ENCODE results near the gene GPC6.

The GPC6 gene

DNA sequence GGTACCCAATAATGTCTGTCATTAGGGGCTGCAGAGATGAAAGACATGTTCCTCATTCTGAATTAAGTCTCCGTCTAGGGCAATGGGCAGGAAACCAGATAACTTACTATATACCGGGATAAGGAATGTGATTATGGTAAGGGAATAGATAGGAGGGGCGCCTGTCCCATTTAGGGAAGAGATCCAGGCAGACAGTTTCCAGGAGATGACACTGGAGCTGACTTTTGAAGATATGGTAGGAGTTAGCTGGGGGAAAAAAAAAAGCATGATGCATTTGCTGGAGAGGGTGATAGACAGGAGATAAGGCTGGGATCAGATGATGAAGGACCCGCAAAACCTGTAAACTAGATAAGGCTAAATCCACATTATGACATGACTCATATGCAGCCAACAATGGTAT lies 912.2 kb downstream of the GPC6 start:
- POLR2A ChIA-PET: no interaction called here
- CTCF ChIA-PET: no interaction called here
- no peak for DNase-seq (ENCODE audit: extremely low spot score)
- TF ChIP-seq FOXA1 (IDR thresholded peaks at IDR 0.05): no peak
- TF ChIP-seq ARNT (IDR thresholded peaks at IDR 0.05): no peak

DNA sequence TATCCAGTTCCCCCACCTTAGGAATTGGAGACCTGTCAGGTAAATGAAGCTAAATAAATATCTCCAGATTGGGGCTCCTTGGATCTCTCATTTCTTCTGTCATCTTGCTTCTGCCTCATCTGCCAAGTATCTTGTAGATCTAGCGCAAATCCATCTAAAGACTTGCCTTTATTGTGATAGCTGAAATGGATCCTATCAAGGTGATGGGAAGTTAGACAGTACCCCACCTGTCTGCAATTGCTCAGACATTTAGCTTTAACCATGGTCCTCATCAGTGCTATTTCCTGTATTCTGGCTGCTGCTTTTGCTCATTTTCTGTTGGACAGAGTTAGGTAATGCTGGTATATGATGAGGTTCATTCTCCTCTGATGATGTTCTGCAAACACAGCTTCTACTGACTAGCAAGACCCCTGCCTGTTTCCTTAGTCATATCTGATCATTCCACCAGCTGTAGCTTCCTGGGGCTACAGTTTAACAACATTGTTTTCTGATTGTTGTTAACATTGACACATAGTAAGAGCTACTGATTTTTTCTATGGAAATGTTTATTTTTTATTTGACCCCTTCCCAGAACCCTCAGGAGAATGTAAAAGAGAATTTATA lies 912.9 kb downstream of the GPC6 start:
- POLR2A ChIA-PET: no interaction called here
- CTCF ChIA-PET: interaction anchor here (0.6 to 0.7 kb wide), 3 partner anchors 14 to 858 kb away, joined by 3 to 5 read pairs (median 3); no protein-coding TSS in a partner anchor
- no peak for DNase-seq (ENCODE audit: extremely low spot score)
- no peak for TF ChIP-seq CTBP1 (IDR thresholded peaks at IDR 0.05; ENCODE audit: borderline replicate concordance)
- no peak for TF ChIP-seq FOXA1 (IDR thresholded peaks at IDR 0.05)
- TF ChIP-seq ELF4 (IDR thresholded peaks at IDR 0.05): no peak
- no peak for TF ChIP-seq SP1 (IDR thresholded peaks at IDR 0.05)
- TF ChIP-seq FOXK2 (IDR thresholded peaks at IDR 0.05): no peak
- no peak for TF ChIP-seq FOXM1 (IDR thresholded peaks at IDR 0.05; ENCODE audit: borderline replicate concordance)
- no peak for TF ChIP-seq LEF1 (IDR thresholded peaks at IDR 0.05; ENCODE audit: borderline replicate concordance)
- TF ChIP-seq, protein P1, sequence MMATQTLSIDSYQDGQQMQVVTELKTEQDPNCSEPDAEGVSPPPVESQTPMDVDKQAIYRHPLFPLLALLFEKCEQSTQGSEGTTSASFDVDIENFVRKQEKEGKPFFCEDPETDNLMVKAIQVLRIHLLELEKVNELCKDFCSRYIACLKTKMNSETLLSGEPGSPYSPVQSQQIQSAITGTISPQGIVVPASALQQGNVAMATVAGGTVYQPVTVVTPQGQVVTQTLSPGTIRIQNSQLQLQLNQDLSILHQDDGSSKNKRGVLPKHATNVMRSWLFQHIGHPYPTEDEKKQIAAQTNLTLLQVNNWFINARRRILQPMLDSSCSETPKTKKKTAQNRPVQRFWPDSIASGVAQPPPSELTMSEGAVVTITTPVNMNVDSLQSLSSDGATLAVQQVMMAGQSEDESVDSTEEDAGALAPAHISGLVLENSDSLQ (IDR thresholded peaks at IDR 0.05): no peak
- no peak for TF ChIP-seq NFRKB (IDR thresholded peaks at IDR 0.05)
- TF ChIP-seq BHLHE40 (IDR thresholded peaks at IDR 0.05; ENCODE audit: borderline replicate concordance): no peak
- TF ChIP-seq TARDBP (IDR thresholded peaks at IDR 0.05): no peak
- TF ChIP-seq ARNT (IDR thresholded peaks at IDR 0.05): no peak
- TF ChIP-seq SUZ12 (IDR thresholded peaks at IDR 0.05): no peak
- TF ChIP-seq HDGF (IDR thresholded peaks at IDR 0.05; ENCODE audit: borderline replicate concordance): no peak
- TF ChIP-seq L3MBTL2 (conservative IDR thresholded peaks at IDR 0.05): no peak
- TF ChIP-seq ZNF384 (IDR thresholded peaks at IDR 0.05): no peak

DNA sequence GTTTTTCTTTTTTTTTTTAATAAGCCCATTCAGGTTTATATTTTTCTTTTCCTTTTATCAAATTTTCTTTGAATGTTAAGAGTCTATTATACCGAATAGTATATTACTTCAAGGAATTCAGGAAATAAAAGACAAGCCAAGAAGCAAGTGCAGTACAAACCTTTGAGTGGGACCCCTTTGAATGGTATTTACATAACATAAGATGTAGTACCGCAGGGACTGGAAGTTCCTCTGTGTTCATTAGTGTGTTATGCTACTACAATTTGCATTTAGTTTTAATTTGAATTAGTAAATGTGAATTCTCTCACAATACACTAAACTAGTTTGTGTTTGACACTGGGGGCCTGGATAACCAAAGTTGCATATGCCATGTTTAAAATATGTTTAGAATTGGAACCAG lies 913.4 kb downstream of the GPC6 start:
- CTCF ChIA-PET: interaction anchor here (0.6 to 0.7 kb wide), 3 partner anchors 14 to 859 kb away, joined by 3 to 5 read pairs (median 3); no protein-coding TSS in a partner anchor
- POLR2A ChIA-PET: no interaction called here
- no peak for TF ChIP-seq FOXA1 (IDR thresholded peaks at IDR 0.05)
- no peak for TF ChIP-seq ARNT (IDR thresholded peaks at IDR 0.05)
- TF ChIP-seq FOXM1 (IDR thresholded peaks at IDR 0.05; ENCODE audit: borderline replicate concordance): no peak
- TF ChIP-seq, protein P1 (IDR thresholded peaks at IDR 0.05): no peak
- no peak for DNase-seq (ENCODE audit: extremely low spot score)

DNA sequence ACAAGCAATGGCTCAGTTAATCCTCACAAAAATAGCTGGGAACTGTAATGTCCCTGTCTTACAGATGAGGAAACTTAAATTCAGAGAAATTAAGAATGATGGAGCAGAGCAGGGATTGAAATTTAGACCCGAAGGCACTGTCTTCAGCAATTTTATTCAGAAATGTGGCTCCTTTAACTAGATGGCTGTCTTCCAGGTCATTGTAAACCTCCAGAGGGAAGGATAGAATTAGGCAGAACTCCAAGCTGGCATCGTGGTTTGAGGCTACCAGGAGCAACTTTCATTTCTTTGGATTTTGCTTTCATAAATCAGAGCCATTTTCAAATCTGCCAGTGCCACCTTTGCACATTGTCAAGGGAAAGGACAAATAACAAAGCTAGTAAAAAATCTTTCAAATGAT lies 913.9 kb downstream of the GPC6 start:
- TF ChIP-seq NFRKB (IDR thresholded peaks at IDR 0.05) (no peak), LEF1 (IDR thresholded peaks at IDR 0.05; ENCODE audit: borderline replicate concordance) (no peak), HDGF (IDR thresholded peaks at IDR 0.05; ENCODE audit: borderline replicate concordance) (no peak), L3MBTL2 (conservative IDR thresholded peaks at IDR 0.05) (no peak), SP1 (IDR thresholded peaks at IDR 0.05) (no peak), CTBP1 (IDR thresholded peaks at IDR 0.05; ENCODE audit: borderline replicate concordance) (no peak), FOXK2 (IDR thresholded peaks at IDR 0.05) (no peak), ARNT (IDR thresholded peaks at IDR 0.05) (no peak), BHLHE40 (IDR thresholded peaks at IDR 0.05; ENCODE audit: borderline replicate concordance) (no peak), FOXA1 (IDR thresholded peaks at IDR 0.05) (no peak)
- TF ChIP-seq, protein P1 (IDR thresholded peaks at IDR 0.05): no peak
- no peak for DNase-seq (ENCODE audit: extremely low spot score)
- ChIA-PET CTCF (no interaction called here), POLR2A (no interaction called here)

DNA sequence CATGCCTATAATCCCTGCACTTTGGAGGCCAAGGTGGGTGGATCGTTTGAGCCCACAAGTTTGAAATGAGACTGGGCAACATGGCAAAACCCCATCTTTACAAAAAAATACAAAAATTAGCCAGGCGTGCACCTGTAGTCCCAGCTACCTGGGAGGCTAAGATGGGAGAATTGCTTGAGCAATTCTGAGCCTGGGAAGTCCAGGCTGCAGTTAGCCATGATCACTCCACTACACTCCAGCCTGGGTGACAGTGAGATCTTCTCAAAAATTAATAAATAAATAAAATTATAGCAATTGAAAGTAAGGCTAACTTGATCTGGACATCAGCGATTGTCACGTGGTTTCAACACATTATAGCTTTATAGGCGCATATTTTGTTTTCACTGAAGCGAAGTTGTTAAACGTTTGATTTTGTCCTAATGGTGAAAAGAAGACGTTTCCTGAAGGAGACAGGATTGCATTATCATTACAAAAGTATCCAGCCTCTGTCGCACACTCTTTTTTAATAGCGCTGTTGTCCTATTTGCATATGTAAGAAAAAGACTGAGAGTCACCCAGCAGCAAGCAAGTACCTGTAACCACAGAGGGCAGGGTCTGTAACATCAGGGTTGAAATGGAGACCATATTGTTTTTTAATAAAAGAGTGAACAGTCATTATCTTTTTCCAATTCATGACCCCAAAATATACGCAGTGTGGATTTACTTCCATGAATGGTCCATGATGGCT lies 917.2 kb downstream of the GPC6 start:
- ChIA-PET POLR2A (no interaction called here), CTCF (no interaction called here)
- no peak for TF ChIP-seq CTBP1 (IDR thresholded peaks at IDR 0.05; ENCODE audit: borderline replicate concordance)
- TF ChIP-seq FOXK2 (IDR thresholded peaks at IDR 0.05): no peak
- no peak for TF ChIP-seq FOXA1 (IDR thresholded peaks at IDR 0.05)
- TF ChIP-seq, protein P1 (IDR thresholded peaks at IDR 0.05): no peak
- TF ChIP-seq BHLHE40 (IDR thresholded peaks at IDR 0.05; ENCODE audit: borderline replicate concordance): no peak
- TF ChIP-seq NFRKB (IDR thresholded peaks at IDR 0.05): no peak
- no peak for DNase-seq (ENCODE audit: extremely low spot score)

DNA sequence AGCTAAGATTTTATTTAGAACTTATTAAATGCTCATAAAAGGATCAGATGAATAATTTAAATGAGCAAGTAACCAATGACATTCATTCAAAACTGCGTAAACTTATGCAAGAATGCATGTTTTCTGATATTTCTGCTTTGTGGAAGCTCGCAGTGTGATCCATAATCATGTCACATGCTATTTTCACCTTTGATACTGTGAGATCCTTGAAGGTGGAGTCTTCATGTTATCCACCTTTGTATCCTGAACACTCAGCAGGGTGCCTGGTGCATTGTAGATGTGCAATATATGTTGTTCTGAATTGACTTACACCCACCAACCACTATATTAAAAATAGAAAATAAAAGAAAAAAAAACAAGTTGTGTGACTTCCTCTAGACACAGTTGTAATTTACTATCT lies 919.4 kb downstream of the GPC6 start:
- no peak for DNase-seq (ENCODE audit: extremely low spot score)
- ChIA-PET CTCF (interaction anchor here (0.6 kb wide), 1 partner anchor 225 kb away, joined by 4 read pairs; no protein-coding TSS in a partner anchor), POLR2A (no interaction called here)
- TF ChIP-seq, protein P1 (IDR thresholded peaks at IDR 0.05): no peak
- TF ChIP-seq BHLHE40 (IDR thresholded peaks at IDR 0.05; ENCODE audit: borderline replicate concordance) (no peak), FOXK2 (IDR thresholded peaks at IDR 0.05) (no peak), SP1 (IDR thresholded peaks at IDR 0.05) (no peak), HDGF (IDR thresholded peaks at IDR 0.05; ENCODE audit: borderline replicate concordance) (no peak), FOXA1 (IDR thresholded peaks at IDR 0.05) (no peak), CTBP1 (IDR thresholded peaks at IDR 0.05; ENCODE audit: borderline replicate concordance) (no peak), FOXM1 (IDR thresholded peaks at IDR 0.05; ENCODE audit: borderline replicate concordance) (no peak), ZNF384 (IDR thresholded peaks at IDR 0.05) (no peak), L3MBTL2 (conservative IDR thresholded peaks at IDR 0.05) (no peak), ELF4 (IDR thresholded peaks at IDR 0.05) (no peak), SUZ12 (IDR thresholded peaks at IDR 0.05) (no peak), NFRKB (IDR thresholded peaks at IDR 0.05) (no peak)
